Esophagus squamous epithelium (tissue), 4 donors: Measurements from ENCODE around the gene RUNDC3A.

Experiments used
- POLR2A ChIP-seq, 4 donors: fragments of 450-650 bp; IDR thresholded peaks; one replicate each; pipeline ENCODE4 v1.6.1; 2017; ENCODE audit warnings: antibody characterized with exemption in 4 of 4, mild to moderate bottlenecking in 4 of 4, moderate library complexity in 3 of 4
- TF ChIP-seq, protein P1 (sequence below), 6 experiments: fragments of 450-650 bp in 4 of 6; fragments of 200-600 bp in 2 of 6; sonication (generic) in 2 of 6; IDR thresholded peaks; one replicate each; pipeline ENCODE4 v1.5.1; 2016 to 2019; ENCODE audit warnings: antibody characterized with exemption in 6 of 6, mild to moderate bottlenecking in 4 of 6, moderate library complexity in 4 of 6

DNA sequence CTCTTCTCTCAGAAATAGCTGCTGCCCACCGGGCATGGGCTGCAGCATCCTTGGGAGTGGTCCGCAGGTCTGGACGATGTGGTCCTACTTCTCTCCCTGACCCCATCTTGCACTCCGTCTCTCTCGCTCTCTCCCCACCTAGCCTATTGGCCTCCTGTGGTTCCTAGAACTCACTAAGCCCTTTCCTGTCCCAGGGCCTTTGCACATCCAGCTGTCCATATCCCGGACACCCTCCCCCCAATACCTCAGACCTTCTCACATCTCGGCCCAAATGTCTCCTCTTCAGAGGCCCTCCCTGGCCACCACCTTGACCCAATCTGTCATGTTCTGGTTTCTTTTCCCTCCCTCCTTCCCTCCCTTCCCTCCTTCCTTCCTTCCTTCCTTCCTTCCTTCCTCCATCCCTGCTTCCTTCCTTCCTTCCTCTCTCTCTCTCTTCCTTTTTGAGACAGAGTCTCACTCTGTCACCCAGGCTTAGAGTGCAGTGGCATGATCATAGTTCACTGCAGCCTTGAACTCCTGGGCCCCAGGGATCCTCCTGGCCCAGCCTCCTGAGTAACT lies 45.0 kb upstream of the RUNDC3A start:
- TF ChIP-seq, protein P1, sequence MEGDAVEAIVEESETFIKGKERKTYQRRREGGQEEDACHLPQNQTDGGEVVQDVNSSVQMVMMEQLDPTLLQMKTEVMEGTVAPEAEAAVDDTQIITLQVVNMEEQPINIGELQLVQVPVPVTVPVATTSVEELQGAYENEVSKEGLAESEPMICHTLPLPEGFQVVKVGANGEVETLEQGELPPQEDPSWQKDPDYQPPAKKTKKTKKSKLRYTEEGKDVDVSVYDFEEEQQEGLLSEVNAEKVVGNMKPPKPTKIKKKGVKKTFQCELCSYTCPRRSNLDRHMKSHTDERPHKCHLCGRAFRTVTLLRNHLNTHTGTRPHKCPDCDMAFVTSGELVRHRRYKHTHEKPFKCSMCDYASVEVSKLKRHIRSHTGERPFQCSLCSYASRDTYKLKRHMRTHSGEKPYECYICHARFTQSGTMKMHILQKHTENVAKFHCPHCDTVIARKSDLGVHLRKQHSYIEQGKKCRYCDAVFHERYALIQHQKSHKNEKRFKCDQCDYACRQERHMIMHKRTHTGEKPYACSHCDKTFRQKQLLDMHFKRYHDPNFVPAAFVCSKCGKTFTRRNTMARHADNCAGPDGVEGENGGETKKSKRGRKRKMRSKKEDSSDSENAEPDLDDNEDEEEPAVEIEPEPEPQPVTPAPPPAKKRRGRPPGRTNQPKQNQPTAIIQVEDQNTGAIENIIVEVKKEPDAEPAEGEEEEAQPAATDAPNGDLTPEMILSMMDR (IDR thresholded peaks at IDR 0.05) = no peak
- TF ChIP-seq POLR2A (IDR thresholded peaks at IDR 0.05) = no peak
